ENCODE results near the gene FBXO30.

- TF ChIP-seq CTCF (IDR thresholded peaks at IDR 0.05), result no peak
- TF ChIP-seq POLR2A (IDR thresholded peaks at IDR 0.05), result no peak
Observed at GRCh38 chr6:145836772-145837171, 22.2 kb upstream of the FBXO30 start.
